Testis (tissue), 2 donors: ENCODE data around the gene BNC2.

Experiments used
- CTCF ChIP-seq, 3 experiments: fragments of 450-650 bp in 2 of 3; fragments of 200-600 bp in 1 of 3; sonication (generic) in 1 of 3; IDR thresholded peaks; one replicate each; pipeline ENCODE4 v1.5.1; 2016 to 2019; ENCODE audit warnings: antibody characterized with exemption in 3 of 3, mild to moderate bottlenecking in 2 of 3, moderate library complexity in 1 of 3
- POLR2A ChIP-seq: fragments of 450-650 bp; IDR thresholded peaks from one replicate; pipeline ENCODE4 v1.6.1; 2017; ENCODE audit warnings: antibody characterized with exemption, mild to moderate bottlenecking, moderate library complexity

GRCh38 chr9:16561121-16561520 is 309.3 kb downstream of the BNC2 start:
- TF ChIP-seq CTCF (IDR thresholded peaks at IDR 0.05), result no peak
- TF ChIP-seq POLR2A, result no peak
